ENCODE data around the gene PTH.

Gene PTH

GRCh38 chr11:13502492-13502891 lies 6.7 kb upstream of the PTH start:
- no peak for TF ChIP-seq POLR2A (IDR thresholded peaks at IDR 0.05; ENCODE audit: extremely low read depth, insufficient read length)
- TF ChIP-seq, protein P1, sequence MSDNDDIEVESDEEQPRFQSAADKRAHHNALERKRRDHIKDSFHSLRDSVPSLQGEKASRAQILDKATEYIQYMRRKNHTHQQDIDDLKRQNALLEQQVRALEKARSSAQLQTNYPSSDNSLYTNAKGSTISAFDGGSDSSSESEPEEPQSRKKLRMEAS (IDR thresholded peaks at IDR 0.05; ENCODE audit: low read depth, low read length) = no peak
- no peak for TF ChIP-seq MYC (IDR thresholded peaks at IDR 0.05; ENCODE audit: low read depth, low read length)
- TF ChIP-seq, protein P2, sequence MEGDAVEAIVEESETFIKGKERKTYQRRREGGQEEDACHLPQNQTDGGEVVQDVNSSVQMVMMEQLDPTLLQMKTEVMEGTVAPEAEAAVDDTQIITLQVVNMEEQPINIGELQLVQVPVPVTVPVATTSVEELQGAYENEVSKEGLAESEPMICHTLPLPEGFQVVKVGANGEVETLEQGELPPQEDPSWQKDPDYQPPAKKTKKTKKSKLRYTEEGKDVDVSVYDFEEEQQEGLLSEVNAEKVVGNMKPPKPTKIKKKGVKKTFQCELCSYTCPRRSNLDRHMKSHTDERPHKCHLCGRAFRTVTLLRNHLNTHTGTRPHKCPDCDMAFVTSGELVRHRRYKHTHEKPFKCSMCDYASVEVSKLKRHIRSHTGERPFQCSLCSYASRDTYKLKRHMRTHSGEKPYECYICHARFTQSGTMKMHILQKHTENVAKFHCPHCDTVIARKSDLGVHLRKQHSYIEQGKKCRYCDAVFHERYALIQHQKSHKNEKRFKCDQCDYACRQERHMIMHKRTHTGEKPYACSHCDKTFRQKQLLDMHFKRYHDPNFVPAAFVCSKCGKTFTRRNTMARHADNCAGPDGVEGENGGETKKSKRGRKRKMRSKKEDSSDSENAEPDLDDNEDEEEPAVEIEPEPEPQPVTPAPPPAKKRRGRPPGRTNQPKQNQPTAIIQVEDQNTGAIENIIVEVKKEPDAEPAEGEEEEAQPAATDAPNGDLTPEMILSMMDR (IDR thresholded peaks at IDR 0.05; ENCODE audit: low read depth, low read length) = no peak
- no peak overlapping the region for H3K4me3 ChIP-seq (ENCODE audit: low read depth, low read length)
- DNase-seq (ENCODE audit: low read depth) = no peak

GRCh38 chr11:13494051-13494450 lies 1.7 kb downstream of the PTH start:
- no peak for DNase-seq (ENCODE audit: low read depth)
- TF ChIP-seq, protein P1 (IDR thresholded peaks at IDR 0.05; ENCODE audit: low read depth, low read length) = no peak
- TF ChIP-seq POLR2A (IDR thresholded peaks at IDR 0.05; ENCODE audit: extremely low read depth, insufficient read length) (no peak), MYC (IDR thresholded peaks at IDR 0.05; ENCODE audit: low read depth, low read length) (no peak)
- TF ChIP-seq, protein P2 (IDR thresholded peaks at IDR 0.05; ENCODE audit: low read depth, low read length) = no peak
- H3K4me3 ChIP-seq (ENCODE audit: low read depth, low read length) = no peak overlapping the region

DNA sequence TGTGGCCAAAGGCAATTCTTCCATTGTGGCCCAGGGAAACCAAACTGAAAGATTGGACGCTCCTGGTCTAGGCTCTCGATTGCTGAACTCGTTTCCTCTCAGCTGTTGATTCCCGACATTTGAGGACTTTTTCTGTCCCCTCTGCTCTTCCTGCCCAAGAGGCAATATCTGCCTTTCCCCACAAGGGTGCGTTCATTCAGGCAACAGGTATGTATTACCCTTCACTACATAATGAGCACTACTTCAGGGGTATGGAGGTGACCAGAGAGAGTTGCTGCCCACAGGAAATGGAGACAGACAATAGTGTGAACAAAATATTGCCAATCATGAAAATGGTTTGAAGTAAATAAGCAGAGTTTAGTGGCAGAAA lies 8.2 kb downstream of the PTH start:
- no peak for DNase-seq (ENCODE audit: low read depth)
- TF ChIP-seq, protein P2 (IDR thresholded peaks at IDR 0.05; ENCODE audit: low read depth, low read length) = no peak
- TF ChIP-seq MYC (IDR thresholded peaks at IDR 0.05; ENCODE audit: low read depth, low read length) (no peak), POLR2A (IDR thresholded peaks at IDR 0.05; ENCODE audit: extremely low read depth, insufficient read length) (no peak)
- TF ChIP-seq, protein P1 (IDR thresholded peaks at IDR 0.05; ENCODE audit: low read depth, low read length) = no peak
- H3K4me3 ChIP-seq (ENCODE audit: low read depth, low read length) = no peak overlapping the region

DNA sequence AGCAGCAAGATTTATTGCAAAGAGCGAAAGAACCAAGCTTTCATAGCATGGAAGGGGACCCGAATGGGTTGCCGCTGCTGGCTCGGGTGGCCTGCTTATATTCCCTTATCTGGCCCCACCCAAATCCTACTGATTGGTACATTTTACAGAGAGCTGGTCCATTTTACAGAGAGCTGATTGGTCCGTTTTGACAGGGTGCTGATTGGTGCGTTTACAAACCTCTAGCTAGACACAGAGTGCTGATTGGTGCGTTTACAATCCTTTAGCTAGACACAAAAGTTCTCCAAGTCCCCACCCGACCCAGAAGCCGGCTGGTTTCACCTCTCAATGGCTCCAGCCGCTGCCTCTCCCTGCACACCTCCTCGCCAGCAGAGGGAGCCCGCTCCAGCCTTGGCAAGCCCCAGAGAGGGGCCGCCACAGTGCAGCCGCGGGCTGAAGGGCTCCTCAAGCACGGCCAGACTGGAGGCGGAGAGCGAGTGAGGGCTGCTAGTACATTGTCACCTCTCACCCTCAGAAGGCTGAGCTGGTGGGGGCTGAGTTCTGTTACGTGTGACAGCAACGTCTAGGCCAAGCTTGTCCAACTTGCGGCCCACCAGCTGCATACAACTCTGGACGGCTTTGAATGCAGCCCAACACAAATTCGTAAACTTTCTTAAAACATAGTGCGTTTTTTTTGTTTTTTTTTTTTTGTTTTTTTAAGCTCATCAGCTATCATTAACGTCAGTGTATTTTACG lies 8.7 kb downstream of the PTH start:
- DNase-seq (ENCODE audit: low read depth) = peak; percentile 10
- H3K4me3 ChIP-seq (ENCODE audit: low read depth, low read length) = no peak overlapping the region

GRCh38 chr11:13480198-13480597 lies 15.6 kb downstream of the PTH start:
- no peak overlapping the region for H3K4me3 ChIP-seq (ENCODE audit: low read depth, low read length)
- DNase-seq (ENCODE audit: low read depth) = no peak
- TF ChIP-seq, protein P2 (IDR thresholded peaks at IDR 0.05; ENCODE audit: low read depth, low read length) = no peak
- no peak for TF ChIP-seq POLR2A (IDR thresholded peaks at IDR 0.05; ENCODE audit: extremely low read depth, insufficient read length)

More for the DNA sequence above, 8.7 kb downstream of the PTH start:
- TF ChIP-seq, protein P2 (IDR thresholded peaks at IDR 0.05; ENCODE audit: low read depth, low read length) = peak; percentile 19
- TF ChIP-seq, protein P1 (IDR thresholded peaks at IDR 0.05; ENCODE audit: low read depth, low read length) = no peak
- no peak for TF ChIP-seq MYC (IDR thresholded peaks at IDR 0.05; ENCODE audit: low read depth, low read length)

DNA sequence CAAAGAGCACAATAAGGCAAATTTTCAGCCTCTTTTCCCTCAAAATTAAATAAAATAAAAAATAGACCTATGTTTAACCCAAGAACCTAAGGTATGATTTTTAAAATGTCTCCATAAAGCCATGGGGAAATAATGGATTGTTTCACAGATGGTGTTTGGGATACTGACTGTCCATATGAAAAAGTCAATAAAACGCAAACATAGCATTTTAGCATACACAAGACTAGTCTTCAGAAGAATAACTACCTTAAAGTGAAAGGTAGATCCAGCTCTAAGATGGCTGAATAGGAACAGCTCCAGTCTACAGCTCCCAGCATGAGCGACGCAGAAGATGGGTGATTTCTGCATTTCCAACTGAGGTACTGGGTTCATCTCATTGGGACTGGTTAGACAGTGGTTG lies 16.1 kb downstream of the PTH start:
- H3K4me3 ChIP-seq (ENCODE audit: low read depth, low read length) = no peak overlapping the region
- TF ChIP-seq POLR2A (IDR thresholded peaks at IDR 0.05; ENCODE audit: extremely low read depth, insufficient read length) (no peak), MYC (IDR thresholded peaks at IDR 0.05; ENCODE audit: low read depth, low read length) (no peak)
- TF ChIP-seq, protein P2 (IDR thresholded peaks at IDR 0.05; ENCODE audit: low read depth, low read length) = no peak
- TF ChIP-seq, protein P1 (IDR thresholded peaks at IDR 0.05; ENCODE audit: low read depth, low read length) = no peak

More for the DNA sequence above, 16.1 kb downstream of the PTH start:
- DNase-seq (ENCODE audit: low read depth) = no peak

Measured in NB4 (cell line).